Measurements from ENCODE around the gene ANKDD1A. TPM values are rescaled to one million over a fixed set of nuclear protein-coding genes. Genes with fewer than 3 reads are reported as not detected.

Gene ANKDD1A
- total RNA-seq, 1 experiment from 2014 or later, result 2.3 TPM

- H3K36me3 ChIP-seq (ENCODE audit: insufficient read depth, low read length, poor library complexity, severe bottlenecking), result peaks cover 52% of the 10 kb centered on the region
Measured at GRCh38 chr15:64969401-64969800, 57.7 kb downstream of the ANKDD1A start.

GRCh38 chr15:64970698-64971097 lies 59.0 kb downstream of the ANKDD1A start:
- ChIA-PET POLR2A (ENCODE audit: low non-redundant PET) (interaction anchor here (0.6 kb wide), 1 partner anchor 63 kb away, joined by 4 read pairs; no protein-coding TSS in a partner anchor), CTCF (no interaction called here)
- Histone ChIP-seq H3K27me3 (replicated peaks; ENCODE audit: insufficient read depth, low read depth, low read length, poor library complexity) (no peaks in the 10 kb centered on the region), H3K9me3 (ENCODE audit: low read depth, low read length, poor library complexity, severe bottlenecking) (no peaks in the 10 kb centered on the region), H3K36me3 (ENCODE audit: insufficient read depth, low read length, poor library complexity, severe bottlenecking) (peaks cover 46% of the 10 kb centered on the region), H3K27ac (ENCODE audit: low read depth, low read length, poor library complexity, severe bottlenecking) (no peak overlapping the region), H3K4me1 (ENCODE audit: insufficient read depth, low read length, poor library complexity, severe bottlenecking) (no peaks in the 10 kb centered on the region), H3K4me3 (ENCODE audit: low read depth, low read length, poor library complexity, severe bottlenecking) (no peak overlapping the region)
- DNase-seq (ENCODE audit: low spot score), result no peak
- no TSS peak for BruUV-seq (replicated peaks)
- intact Hi-C loops (cut with micrococcal nuclease; ENCODE audit: unreplicated experiment), result no loop called here
- TF ChIP-seq, protein P1, sequence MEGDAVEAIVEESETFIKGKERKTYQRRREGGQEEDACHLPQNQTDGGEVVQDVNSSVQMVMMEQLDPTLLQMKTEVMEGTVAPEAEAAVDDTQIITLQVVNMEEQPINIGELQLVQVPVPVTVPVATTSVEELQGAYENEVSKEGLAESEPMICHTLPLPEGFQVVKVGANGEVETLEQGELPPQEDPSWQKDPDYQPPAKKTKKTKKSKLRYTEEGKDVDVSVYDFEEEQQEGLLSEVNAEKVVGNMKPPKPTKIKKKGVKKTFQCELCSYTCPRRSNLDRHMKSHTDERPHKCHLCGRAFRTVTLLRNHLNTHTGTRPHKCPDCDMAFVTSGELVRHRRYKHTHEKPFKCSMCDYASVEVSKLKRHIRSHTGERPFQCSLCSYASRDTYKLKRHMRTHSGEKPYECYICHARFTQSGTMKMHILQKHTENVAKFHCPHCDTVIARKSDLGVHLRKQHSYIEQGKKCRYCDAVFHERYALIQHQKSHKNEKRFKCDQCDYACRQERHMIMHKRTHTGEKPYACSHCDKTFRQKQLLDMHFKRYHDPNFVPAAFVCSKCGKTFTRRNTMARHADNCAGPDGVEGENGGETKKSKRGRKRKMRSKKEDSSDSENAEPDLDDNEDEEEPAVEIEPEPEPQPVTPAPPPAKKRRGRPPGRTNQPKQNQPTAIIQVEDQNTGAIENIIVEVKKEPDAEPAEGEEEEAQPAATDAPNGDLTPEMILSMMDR (conservative IDR thresholded peaks at IDR 0.05; ENCODE audit: low read depth, low read length), result no peak
- TF ChIP-seq EZH2 (IDR thresholded peaks at IDR 0.05; ENCODE audit: borderline replicate concordance, low read depth, low read length, poor library complexity, severe bottlenecking), result no peak

More at GRCh38 chr15:64969401-64969800, 57.7 kb downstream of the ANKDD1A start:
- Histone ChIP-seq H3K4me1 (ENCODE audit: insufficient read depth, low read length, poor library complexity, severe bottlenecking) (no peaks in the 10 kb centered on the region), H3K4me3 (ENCODE audit: low read depth, low read length, poor library complexity, severe bottlenecking) (no peak overlapping the region), H3K27ac (ENCODE audit: low read depth, low read length, poor library complexity, severe bottlenecking) (no peak overlapping the region), H3K27me3 (replicated peaks; ENCODE audit: insufficient read depth, low read depth, low read length, poor library complexity) (no peaks in the 10 kb centered on the region), H3K9me3 (ENCODE audit: low read depth, low read length, poor library complexity, severe bottlenecking) (no peaks in the 10 kb centered on the region)
- TF ChIP-seq EZH2 (IDR thresholded peaks at IDR 0.05; ENCODE audit: borderline replicate concordance, low read depth, low read length, poor library complexity, severe bottlenecking), result no peak
- TF ChIP-seq, protein P1 (conservative IDR thresholded peaks at IDR 0.05; ENCODE audit: low read depth, low read length), result no peak
- POLR2A ChIA-PET (ENCODE audit: low non-redundant PET), result interaction anchor here (0.5 kb wide), 1 partner anchor 18 kb away, joined by 3 read pairs; no protein-coding TSS in a partner anchor
- CTCF ChIA-PET, result no interaction called here
- intact Hi-C loops (cut with micrococcal nuclease; ENCODE audit: unreplicated experiment), result no loop called here
- DNase-seq (ENCODE audit: low spot score), result no peak
- no TSS peak for BruUV-seq (replicated peaks)

GRCh38 chr15:64975390-64975789 lies 63.7 kb downstream of the ANKDD1A start:
- no peak overlapping the region for H3K4me3 ChIP-seq (ENCODE audit: low read depth, low read length, poor library complexity, severe bottlenecking)
- ChIA-PET CTCF (interaction anchor here (0.6 kb wide), 1 partner anchor 1369 kb away, joined by 4 read pairs; no protein-coding TSS in a partner anchor), POLR2A (ENCODE audit: low non-redundant PET) (no interaction called here)
- H3K27ac ChIP-seq (ENCODE audit: low read depth, low read length, poor library complexity, severe bottlenecking), result no peak overlapping the region
- no peak for DNase-seq (ENCODE audit: low spot score)
- no peaks in the 10 kb centered on the region for H3K9me3 ChIP-seq (ENCODE audit: low read depth, low read length, poor library complexity, severe bottlenecking)
- peaks cover 60% of the 10 kb centered on the region for H3K36me3 ChIP-seq (ENCODE audit: insufficient read depth, low read length, poor library complexity, severe bottlenecking)
- TF ChIP-seq, protein P1 (conservative IDR thresholded peaks at IDR 0.05; ENCODE audit: low read depth, low read length), result no peak
- TF ChIP-seq EZH2 (IDR thresholded peaks at IDR 0.05; ENCODE audit: borderline replicate concordance, low read depth, low read length, poor library complexity, severe bottlenecking), result no peak
- no peaks in the 10 kb centered on the region for H3K4me1 ChIP-seq (ENCODE audit: insufficient read depth, low read length, poor library complexity, severe bottlenecking)
- BruUV-seq (replicated peaks), result no TSS peak
- no peaks in the 10 kb centered on the region for H3K27me3 ChIP-seq (replicated peaks; ENCODE audit: insufficient read depth, low read depth, low read length, poor library complexity)
- intact Hi-C loops (cut with micrococcal nuclease; ENCODE audit: unreplicated experiment), result no loop called here
